Mononuclear cell (primary cell): ENCODE data around the gene PRR16. TPM values are rescaled to one million over a fixed set of nuclear protein-coding genes. Genes with fewer than 3 reads are reported as not detected.

ENCODE experiments used
- H3K27me3 ChIP-seq: 2 replicates; pipeline ENCODE4 v1.6.0; 2011; ENCODE audit warnings: low read length, control low read depth; ENCODE audit not compliant: insufficient read depth
- H3K4me1 ChIP-seq: 2 replicates; pipeline ENCODE4 v1.5.1; 2011; ENCODE audit warnings: mild to moderate bottlenecking, low read length, control low read depth; ENCODE audit not compliant: insufficient read depth
- H3K4me3 ChIP-seq: 2 replicates; pipeline ENCODE4 v1.5.1; 2011; ENCODE audit warnings: mild to moderate bottlenecking, low read length, moderate library complexity
- H3K9me3 ChIP-seq: 2 replicates; pipeline ENCODE4 v1.5.1; 2011; ENCODE audit warnings: low read depth, mild to moderate bottlenecking, control low read depth, low read length
- total RNA-seq: library from RNA; depleted of rRNA; stranded (reverse); fragments of >200 nt; gene quantifications from one replicate; pipeline ENCODE4 v1.2.3, GENCODE V29; 2012

Gene PRR16
- total RNA-seq, 1 donor: 0.63 TPM

DNA sequence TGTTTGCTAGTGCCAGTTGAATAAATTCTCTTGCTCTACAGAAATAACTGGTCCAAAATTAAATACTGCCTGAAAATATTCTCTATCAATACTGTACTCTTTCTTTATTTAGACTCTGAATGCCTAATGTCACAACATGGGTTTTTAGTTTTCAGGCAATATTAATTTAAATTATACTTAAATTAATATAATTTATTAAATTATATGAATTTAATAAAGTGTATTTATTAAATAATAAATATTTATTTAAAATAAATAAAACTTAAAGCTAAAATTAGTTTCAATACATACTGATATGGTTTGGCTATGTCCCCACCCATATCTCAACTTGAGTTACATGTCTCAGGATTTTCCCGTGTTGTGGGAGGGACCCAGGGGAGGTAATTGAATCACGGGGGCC is 146.0 kb downstream of the PRR16 start:
- Histone ChIP-seq H3K9me3 (no peaks in the 10 kb centered on the region), H3K4me1 (no peaks in the 10 kb centered on the region), H3K4me3 (no peak overlapping the region), H3K27me3 (no peaks in the 10 kb centered on the region)

DNA sequence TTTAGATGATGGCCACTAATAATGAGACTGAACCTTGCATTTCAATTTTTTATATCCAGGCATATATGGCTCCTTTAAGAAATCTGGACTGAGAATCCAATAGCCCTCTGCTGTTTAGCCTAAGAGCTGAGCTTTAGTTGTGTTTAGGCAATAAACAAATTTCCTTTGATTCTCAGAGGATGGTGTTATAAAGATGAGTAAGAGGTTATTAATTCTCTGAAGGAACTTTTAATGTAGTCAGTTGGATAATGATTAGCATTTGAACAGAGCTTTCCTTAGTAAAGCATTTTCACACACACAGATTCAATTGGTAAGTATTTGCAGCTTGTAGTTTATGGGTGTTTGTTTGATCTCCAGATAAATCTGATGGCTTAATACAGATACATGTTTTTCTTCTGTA is 149.6 kb downstream of the PRR16 start:
- Histone ChIP-seq H3K4me3 (no peak overlapping the region), H3K27me3 (no peaks in the 10 kb centered on the region), H3K4me1 (no peaks in the 10 kb centered on the region), H3K9me3 (no peaks in the 10 kb centered on the region)

DNA sequence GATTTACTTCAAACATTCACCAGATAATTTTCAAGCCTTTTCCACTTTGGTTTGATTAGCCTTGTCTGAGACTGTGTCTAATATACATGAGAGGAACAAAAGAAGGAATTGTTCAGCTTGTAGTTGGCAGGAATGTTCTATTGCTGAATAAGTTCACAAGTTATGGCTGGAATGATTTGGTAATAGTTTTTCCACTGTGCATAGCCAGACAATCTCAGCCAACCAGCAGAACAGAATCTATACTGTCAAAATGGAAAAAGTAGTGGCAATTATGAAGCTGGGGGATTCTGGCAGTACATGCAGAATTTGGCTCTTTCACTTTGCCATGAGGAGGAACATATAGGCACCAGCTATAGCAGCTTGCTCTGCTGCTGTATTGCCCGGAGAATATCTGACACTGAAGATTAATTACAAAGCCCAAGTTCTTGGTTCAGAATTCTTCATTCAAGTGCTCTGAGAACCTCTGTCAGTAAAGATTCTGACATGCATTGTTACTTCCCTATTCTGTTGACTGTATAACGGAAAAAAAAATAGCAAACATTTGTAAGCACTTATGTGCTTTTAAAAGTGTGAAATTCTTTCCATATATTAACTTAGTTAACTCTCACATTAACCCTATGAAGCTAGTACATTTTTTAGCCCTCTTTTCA is 150.6 kb downstream of the PRR16 start:
- Histone ChIP-seq H3K4me3 (no peak overlapping the region), H3K9me3 (no peaks in the 10 kb centered on the region), H3K4me1 (no peaks in the 10 kb centered on the region), H3K27me3 (no peaks in the 10 kb centered on the region)

DNA sequence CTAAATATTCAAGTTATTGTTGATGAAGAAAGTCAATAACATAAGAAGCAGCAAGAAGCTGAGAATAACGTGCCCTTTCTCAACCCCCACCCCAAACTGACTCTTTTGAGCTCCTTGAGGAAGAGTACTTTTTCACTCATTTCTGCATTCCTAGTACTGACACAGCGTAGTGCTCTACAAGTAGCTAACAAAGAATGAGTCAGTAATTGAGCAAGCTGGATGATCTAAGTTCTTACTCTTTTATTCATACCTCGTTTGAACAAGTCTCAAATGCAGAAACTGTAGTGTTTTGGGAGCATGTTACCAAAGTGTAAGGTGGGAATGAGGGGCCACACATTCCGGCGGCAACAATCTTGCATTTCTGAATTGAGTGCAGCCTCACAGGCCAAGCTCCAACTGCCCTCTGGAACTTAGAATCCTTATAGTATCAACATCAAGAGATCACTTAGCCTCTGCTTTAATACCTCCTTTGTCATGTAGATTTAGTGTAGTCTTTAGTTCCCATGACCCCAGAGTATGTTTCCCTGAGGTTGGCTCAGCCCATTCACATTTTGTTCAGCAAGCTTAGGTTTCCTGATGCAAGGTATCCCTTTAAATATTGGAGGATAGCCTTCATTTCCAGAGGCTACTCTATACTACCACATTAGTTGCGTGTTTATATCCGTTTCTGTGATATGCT is 152.0 kb downstream of the PRR16 start:
- H3K27me3 ChIP-seq: no peaks in the 10 kb centered on the region
- H3K4me1 ChIP-seq: no peaks in the 10 kb centered on the region
- H3K4me3 ChIP-seq: no peak overlapping the region
- no peaks in the 10 kb centered on the region for H3K9me3 ChIP-seq

DNA sequence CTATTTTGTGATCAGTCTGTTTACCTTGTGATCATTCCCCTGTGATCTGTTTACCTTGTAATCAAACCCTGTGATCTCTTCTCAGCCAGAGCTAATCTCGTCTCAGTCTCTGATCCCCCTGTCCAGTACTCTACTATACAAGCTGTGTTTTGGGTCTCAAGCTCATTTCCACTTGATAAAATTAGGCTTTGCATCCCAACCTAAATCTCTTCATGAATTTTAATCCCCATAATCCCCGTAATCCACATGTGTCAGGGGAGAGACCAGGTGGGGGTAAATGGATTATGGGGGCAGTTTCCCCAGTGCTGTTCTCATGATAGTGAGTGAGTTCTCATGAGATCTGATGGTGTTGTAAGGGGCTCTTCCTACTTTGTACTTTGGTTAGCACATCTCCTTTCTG is 157.2 kb downstream of the PRR16 start:
- Histone ChIP-seq H3K9me3 (no peaks in the 10 kb centered on the region), H3K27me3 (no peaks in the 10 kb centered on the region), H3K4me3 (no peak overlapping the region), H3K4me1 (no peaks in the 10 kb centered on the region)

DNA sequence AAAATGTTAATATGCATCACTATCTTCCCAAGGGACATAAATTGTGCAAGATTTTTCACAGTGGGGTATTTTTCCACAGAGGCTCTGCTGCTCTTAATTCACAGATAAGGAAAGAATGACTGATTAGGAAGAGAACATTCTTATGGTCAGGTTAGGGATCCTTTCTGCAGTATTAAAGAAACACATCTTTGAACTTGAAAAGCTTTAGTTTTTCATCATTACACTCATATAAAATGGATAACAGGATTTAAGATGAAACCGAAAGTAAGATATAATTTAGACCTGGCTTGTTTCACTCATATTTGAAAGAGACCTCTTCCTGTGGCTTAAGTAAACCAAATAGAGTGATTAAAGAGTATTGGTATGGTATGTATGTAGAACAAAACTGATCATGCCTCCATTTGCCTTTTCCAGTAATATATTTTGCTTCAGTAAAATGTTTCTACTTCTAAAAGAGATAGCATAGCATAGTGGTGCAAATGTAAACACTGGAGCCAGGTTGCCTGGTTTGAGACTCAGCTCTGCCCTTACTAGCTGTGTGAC is 160.0 kb downstream of the PRR16 start:
- Histone ChIP-seq H3K4me1 (no peaks in the 10 kb centered on the region), H3K27me3 (no peaks in the 10 kb centered on the region), H3K4me3 (no peak overlapping the region), H3K9me3 (no peaks in the 10 kb centered on the region)

DNA sequence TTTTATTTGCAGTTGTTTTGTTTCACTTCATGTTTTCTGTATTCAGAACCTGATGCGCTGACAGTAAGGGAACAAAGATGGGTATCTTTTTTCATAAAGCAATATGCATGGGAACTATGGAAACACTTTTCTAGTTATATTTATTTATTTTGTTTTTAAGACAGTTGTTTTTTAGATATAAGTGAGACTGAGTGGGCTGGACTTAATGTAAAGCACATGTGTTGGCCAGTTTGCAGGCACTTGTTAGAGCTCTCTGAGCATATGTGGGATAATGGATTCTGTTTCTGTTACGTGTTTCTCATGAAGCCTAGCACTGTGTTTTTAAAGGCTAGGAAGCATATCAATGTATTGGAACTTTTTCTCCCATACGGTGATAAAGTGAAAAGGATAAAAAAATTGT is 164.1 kb downstream of the PRR16 start:
- Histone ChIP-seq H3K4me3 (no peak overlapping the region), H3K27me3 (no peaks in the 10 kb centered on the region), H3K4me1 (no peaks in the 10 kb centered on the region), H3K9me3 (no peaks in the 10 kb centered on the region)

DNA sequence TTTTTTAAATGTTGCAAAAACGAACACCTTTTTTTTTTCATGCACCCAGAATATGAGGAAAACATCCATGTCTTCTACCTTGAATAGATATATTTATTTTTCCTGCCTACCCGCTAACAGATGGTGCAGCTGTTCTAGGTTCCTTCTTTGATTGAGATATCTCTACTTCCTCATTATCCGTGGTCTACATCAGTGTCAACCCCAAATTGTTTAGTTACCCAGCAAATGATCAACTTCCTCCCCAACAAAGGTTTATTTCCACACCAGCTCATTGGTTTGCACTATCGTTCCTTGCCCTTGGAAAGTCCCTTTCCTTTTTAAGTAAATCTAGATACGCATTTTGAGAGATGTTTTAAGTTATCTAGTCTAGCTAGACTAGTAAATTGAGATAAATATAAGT is 166.4 kb downstream of the PRR16 start:
- H3K4me1 ChIP-seq: no peaks in the 10 kb centered on the region
- H3K9me3 ChIP-seq: no peaks in the 10 kb centered on the region
- H3K27me3 ChIP-seq: no peaks in the 10 kb centered on the region
- H3K4me3 ChIP-seq: no peak overlapping the region

DNA sequence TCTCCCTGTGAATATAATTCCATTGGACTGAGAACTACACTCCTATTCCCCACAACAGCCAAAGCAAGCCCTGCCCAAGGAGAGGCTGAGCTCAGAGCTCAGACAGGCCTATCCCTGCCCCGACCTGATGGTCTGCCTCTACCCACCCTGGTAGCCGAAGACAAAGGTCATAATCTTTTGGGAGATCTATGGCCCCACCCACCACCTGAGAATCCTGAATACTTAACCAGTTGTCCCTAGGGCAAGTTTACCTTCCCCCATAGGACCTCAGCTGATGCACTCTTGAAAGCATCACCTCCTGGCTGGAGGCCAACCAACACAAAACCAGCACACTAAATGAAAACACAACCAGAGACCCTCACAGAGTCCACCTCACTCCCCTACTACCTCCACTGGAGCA is 167.5 kb downstream of the PRR16 start:
- no peaks in the 10 kb centered on the region for H3K4me1 ChIP-seq
- H3K4me3 ChIP-seq: no peak overlapping the region
- H3K9me3 ChIP-seq: no peaks in the 10 kb centered on the region
- no peaks in the 10 kb centered on the region for H3K27me3 ChIP-seq

DNA sequence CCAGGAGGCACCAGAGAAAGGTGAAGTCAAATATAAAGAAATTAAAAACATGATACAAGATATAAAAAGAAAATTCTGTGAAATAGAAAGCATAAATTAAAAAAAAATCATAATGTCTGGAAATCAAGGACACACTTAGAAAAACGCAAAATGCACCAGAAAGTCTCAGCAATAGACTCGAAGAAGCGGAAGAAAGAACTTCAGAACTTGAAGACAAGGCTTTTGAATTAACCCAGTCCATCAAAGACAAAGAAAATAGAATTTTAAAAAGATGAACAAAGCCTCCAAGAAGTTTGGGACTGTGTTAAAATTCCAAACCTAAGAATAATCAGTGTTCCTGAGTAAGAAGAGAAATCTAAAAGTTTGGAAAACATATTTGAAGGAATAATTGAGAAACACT is 168.3 kb downstream of the PRR16 start:
- Histone ChIP-seq H3K9me3 (no peaks in the 10 kb centered on the region), H3K4me3 (no peak overlapping the region), H3K4me1 (no peaks in the 10 kb centered on the region), H3K27me3 (no peaks in the 10 kb centered on the region)

DNA sequence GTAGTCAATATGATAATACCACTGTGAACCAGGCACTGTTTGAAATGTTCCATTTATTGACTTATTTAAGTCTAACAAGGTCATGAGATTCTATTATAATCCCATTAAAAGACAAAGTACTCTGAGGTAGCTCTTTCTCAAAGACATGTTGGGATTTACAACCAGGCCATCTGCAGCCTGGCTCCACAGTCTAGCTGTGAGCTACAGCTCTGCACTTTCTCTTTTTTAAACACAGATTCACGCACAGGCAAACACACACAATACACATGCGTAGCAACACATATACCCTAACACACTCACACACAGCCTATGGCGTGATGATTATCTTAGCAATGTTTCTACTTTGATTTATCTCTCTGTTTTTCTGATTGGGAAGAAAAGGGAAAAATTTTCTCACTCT is 174.3 kb downstream of the PRR16 start:
- Histone ChIP-seq H3K4me1 (no peaks in the 10 kb centered on the region), H3K4me3 (no peak overlapping the region), H3K9me3 (no peaks in the 10 kb centered on the region), H3K27me3 (no peaks in the 10 kb centered on the region)

DNA sequence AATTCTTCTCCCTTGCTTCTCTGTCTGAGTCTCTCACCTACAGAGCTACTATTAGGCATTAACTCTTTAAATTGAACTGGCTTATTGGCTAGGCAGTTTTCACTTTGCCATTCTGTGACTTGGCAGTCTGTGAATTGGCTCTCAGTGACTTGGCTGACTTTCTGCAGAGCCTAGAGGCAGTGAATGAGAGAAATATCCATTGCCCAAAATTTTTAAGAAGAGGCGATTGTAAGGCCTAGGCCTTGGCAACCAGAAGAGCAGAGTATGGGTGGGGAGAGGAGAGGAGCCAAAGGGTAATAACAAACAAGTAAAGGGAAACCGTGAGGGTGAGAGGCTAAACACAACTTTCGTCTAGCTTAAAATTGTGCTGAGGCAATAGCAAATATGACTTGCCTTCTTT is 176.7 kb downstream of the PRR16 start:
- Histone ChIP-seq H3K4me1 (no peaks in the 10 kb centered on the region), H3K4me3 (no peak overlapping the region), H3K9me3 (no peaks in the 10 kb centered on the region), H3K27me3 (no peaks in the 10 kb centered on the region)

DNA sequence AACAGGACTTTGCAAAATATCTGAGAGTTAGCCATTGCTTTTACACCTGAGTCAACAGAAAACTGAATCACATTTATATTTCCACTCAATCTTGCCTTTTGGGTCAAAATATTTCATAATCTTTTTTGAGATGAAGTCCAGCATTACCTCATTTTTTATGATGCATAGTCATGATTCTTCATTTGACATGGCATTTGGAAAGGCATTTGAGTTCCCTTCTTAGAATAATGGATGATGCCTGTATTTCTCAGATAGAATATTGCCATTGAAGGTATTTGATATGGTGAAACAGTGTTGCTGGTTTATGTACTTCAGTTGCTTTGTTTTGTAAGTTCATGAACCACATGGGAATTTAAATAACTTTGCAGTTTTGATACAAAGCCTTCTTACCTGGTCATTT is 180.4 kb downstream of the PRR16 start:
- no peaks in the 10 kb centered on the region for H3K27me3 ChIP-seq
- no peaks in the 10 kb centered on the region for H3K4me1 ChIP-seq
- no peak overlapping the region for H3K4me3 ChIP-seq
- H3K9me3 ChIP-seq: no peaks in the 10 kb centered on the region

DNA sequence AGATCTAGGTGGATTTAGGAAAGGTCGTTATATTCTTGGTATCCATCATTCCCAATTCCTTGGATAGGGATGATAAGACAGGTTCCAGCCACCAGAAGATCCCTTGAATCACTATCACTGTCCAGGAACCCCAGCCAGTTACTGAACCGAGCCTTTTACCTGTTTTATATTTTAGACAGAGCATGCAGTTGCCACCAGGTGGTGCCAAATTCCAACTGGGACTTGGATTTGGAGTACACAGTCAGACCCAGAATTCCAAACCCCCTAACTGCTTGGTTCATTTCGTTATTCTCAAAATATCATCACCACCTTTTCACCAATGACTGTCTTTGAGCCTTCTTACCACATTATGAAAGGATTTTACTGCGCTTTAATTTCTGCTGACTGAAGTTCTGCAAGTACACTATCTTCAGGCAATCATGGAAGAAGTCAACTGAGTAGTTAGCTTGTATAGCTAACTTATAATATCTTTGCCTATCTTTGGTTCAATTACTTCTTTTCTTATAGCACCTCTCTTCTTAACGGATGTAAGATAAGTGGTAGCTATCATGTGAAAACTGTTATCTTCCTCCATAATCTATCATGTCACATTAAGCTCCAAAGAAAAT is 191.8 kb downstream of the PRR16 start:
- H3K4me1 ChIP-seq: no peaks in the 10 kb centered on the region
- H3K27me3 ChIP-seq: no peaks in the 10 kb centered on the region
- no peaks in the 10 kb centered on the region for H3K9me3 ChIP-seq
- H3K4me3 ChIP-seq: no peak overlapping the region

DNA sequence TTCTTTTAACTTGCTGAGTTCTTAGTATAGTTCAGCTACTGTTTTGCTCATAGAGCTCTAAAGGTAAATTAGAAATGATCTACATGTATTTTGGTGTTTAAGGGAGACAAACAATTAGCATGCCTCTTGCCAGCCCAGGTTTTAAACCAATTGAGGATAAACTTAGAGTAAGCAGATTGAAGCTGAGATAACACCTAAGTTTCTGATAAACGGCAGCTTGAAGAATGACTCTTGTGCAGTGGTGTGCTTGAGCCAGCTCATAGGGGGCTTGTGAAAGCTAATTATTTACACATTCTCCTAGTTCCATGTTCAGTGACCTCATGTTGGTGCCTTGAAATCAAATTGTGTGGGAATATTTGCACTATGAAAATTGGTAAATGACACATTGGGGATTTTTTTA is 193.0 kb downstream of the PRR16 start:
- Histone ChIP-seq H3K4me3 (no peak overlapping the region), H3K9me3 (no peaks in the 10 kb centered on the region), H3K27me3 (no peaks in the 10 kb centered on the region)

DNA sequence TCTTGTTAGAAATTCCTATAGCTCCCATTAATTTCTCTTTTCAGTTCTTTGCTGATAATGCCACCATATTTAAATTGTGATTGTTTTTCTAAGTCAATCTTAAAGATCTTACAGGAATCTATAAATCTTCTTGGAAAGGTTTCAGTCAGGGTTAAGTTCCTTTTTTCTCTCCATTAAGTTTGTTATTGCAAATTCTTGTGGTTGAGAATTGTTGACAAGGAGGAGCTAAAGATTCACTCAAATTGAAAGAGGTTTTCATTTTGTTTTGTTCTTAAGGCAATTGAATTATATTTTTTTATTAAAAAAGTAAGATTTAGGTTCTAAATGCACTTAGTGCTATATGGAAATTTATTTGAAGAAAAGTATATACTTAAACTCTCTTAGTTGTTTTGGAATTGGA is 213.4 kb downstream of the PRR16 start:
- no peaks in the 10 kb centered on the region for H3K27me3 ChIP-seq
- no peaks in the 10 kb centered on the region for H3K4me1 ChIP-seq
- H3K9me3 ChIP-seq: no peaks in the 10 kb centered on the region
- H3K4me3 ChIP-seq: no peak overlapping the region

More for the DNA sequence above, 193.0 kb downstream of the PRR16 start:
- H3K4me1 ChIP-seq: no peaks in the 10 kb centered on the region
